Esophagus squamous epithelium (tissue), 5 donors: Measurements from ENCODE around the gene OXER1. TPM values are rescaled to one million over a fixed set of nuclear protein-coding genes. Genes with fewer than 3 reads are reported as not detected.

Source experiments
- DNase-seq: peaks from one replicate; lab custom pipeline; 2025; lab: John Stamatoyannopoulos, UW
- H3K27ac ChIP-seq, 4 donors: fragments of 200-600 bp; sonication (generic); one replicate each; pipeline ENCODE4 v1.5.1; 2016 to 2019; ENCODE audit warnings: mild to moderate bottlenecking in 1 of 4
- H3K27me3 ChIP-seq, 4 donors: fragments of 200-600 bp; sonication (generic); 1 replicate in 3 of 4; 2 replicates in 1 of 4; pipeline versions ENCODE4 v1.5.1 to v1.6.0; 2017 to 2021; ENCODE audit warnings: antibody characterized with exemption in 1 of 4
- H3K36me3 ChIP-seq, 3 donors: fragments of 200-600 bp; sonication (generic); one replicate each; pipeline ENCODE4 v1.5.1; 2016 to 2019
- H3K4me1 ChIP-seq, 3 donors: fragments of 200-600 bp; sonication (generic); one replicate each; pipeline ENCODE4 v1.5.1; 2017 to 2019
- H3K4me3 ChIP-seq, 4 donors: fragments of 200-600 bp; sonication (generic); 1 replicate in 3 of 4; 2 replicates in 1 of 4; pipeline ENCODE4 v1.5.1; 2016 to 2019; ENCODE audit warnings: mild to moderate bottlenecking in 2 of 4, moderate library complexity in 1 of 4
- H3K9me3 ChIP-seq, 3 donors: fragments of 200-600 bp; sonication (generic); one replicate each; pipeline ENCODE4 v1.5.1; 2016 to 2019
- CTCF ChIP-seq, 6 experiments: fragments of 450-650 bp in 4 of 6; fragments of 200-600 bp in 2 of 6; sonication (generic) in 2 of 6; IDR thresholded peaks; one replicate each; pipeline ENCODE4 v1.5.1; 2016 to 2019; ENCODE audit warnings: antibody characterized with exemption in 6 of 6, mild to moderate bottlenecking in 4 of 6, moderate library complexity in 4 of 6
- POLR2A ChIP-seq, 4 donors: fragments of 450-650 bp; IDR thresholded peaks; one replicate each; pipeline ENCODE4 v1.6.1; 2017; ENCODE audit warnings: antibody characterized with exemption in 4 of 4, mild to moderate bottlenecking in 4 of 4, moderate library complexity in 3 of 4
- WGBS, 2 donors: methylation state at CpG; one replicate each; pipeline ENCODE4 v1.1.5; 2018; 5-methylcytosine and 5-hydroxymethylcytosine counted together
- intact Hi-C: fragments of 100-400 bp; cut with DNase I; formaldehyde crosslinking; loops from one replicate; pipeline ENCODE4 v1.15.0; 2022
- total RNA-seq, 4 donors: library from RNA; depleted of rRNA; stranded (reverse); fragments of >200 nt; gene quantifications; one replicate each; pipeline ENCODE4 v1.1.0, GENCODE V29; 2016
- donor health status: DM: yes; HTN: yes; CAD: no.

OXER1 gene
- total RNA-seq, 4 donors from 2014 or later: 0.18 to 2.3 (median 1.1) TPM

GRCh38 chr2:42791606-42792005, 27.7 kb upstream of the OXER1 start:
- H3K36me3 ChIP-seq: no peaks in the 10 kb centered on the region
- no peak for DNase-seq
- WGBS, 2 donors: 81 to 100% methylated on average over 2 to 4 of the region's 4 CpGs
- H3K9me3 ChIP-seq: no peaks in the 10 kb centered on the region
- H3K27ac ChIP-seq: peak overlapping the region; percentile 77 to 92 (median 90)
- H3K4me1 ChIP-seq: peaks cover 15 to 65% (median 28%) of the 10 kb centered on the region in 3 donors
- TF ChIP-seq POLR2A (IDR thresholded peaks at IDR 0.05): no peak
- no peak for TF ChIP-seq CTCF (IDR thresholded peaks at IDR 0.05)
- H3K4me3 ChIP-seq: peak overlapping the region in 3 of 4 donors; percentile 61 to 78 (median 74)
- no peaks in the 10 kb centered on the region for H3K27me3 ChIP-seq
- intact Hi-C loops: no loop called here

GRCh38 chr2:42789751-42790150, 25.8 kb upstream of the OXER1 start:
- Histone ChIP-seq H3K27me3 (no peaks in the 10 kb centered on the region), H3K27ac (no peak overlapping the region), H3K4me3 (no peak overlapping the region), H3K4me1 (peaks cover 15 to 58% (median 19%) of the 10 kb centered on the region in 3 donors), H3K9me3 (no peaks in the 10 kb centered on the region), H3K36me3 (no peaks in the 10 kb centered on the region)
- intact Hi-C loops: no loop called here
- 75% methylated on average over 1 of the region's 2 CpGs; no CpG with 5 or more reads in 1 of the 2 donors for WGBS, 2 donors
- TF ChIP-seq POLR2A (IDR thresholded peaks at IDR 0.05) (no peak), CTCF (IDR thresholded peaks at IDR 0.05) (no peak)
- DNase-seq: no peak

GRCh38 chr2:42788882-42789281, 24.9 kb upstream of the OXER1 start:
- TF ChIP-seq CTCF (IDR thresholded peaks at IDR 0.05) (no peak), POLR2A (IDR thresholded peaks at IDR 0.05) (no peak)
- 64 to 90% methylated on average over 2 to 4 of the region's 4 CpGs for WGBS, 2 donors
- H3K4me1 ChIP-seq: peaks cover 15 to 50% (median 15%) of the 10 kb centered on the region in 3 donors

GRCh38 chr2:42788478-42788793, 24.5 kb upstream of the OXER1 start:
- no peak overlapping the region for H3K4me3 ChIP-seq
- WGBS, 2 donors: 89 to 100% methylated on average over 1 to 9 of the region's 9 CpGs
- H3K36me3 ChIP-seq: peaks cover 0 to 7% (median 0%) of the 10 kb centered on the region in 3 donors
- no peaks in the 10 kb centered on the region for H3K27me3 ChIP-seq
- H3K4me1 ChIP-seq: peaks cover 11 to 46% (median 13%) of the 10 kb centered on the region in 3 donors
- no peaks in the 10 kb centered on the region for H3K9me3 ChIP-seq
- H3K27ac ChIP-seq: no peak overlapping the region
- no peak for DNase-seq
- intact Hi-C loops: no loop called here
- TF ChIP-seq POLR2A (IDR thresholded peaks at IDR 0.05) (no peak), CTCF (IDR thresholded peaks at IDR 0.05) (no peak)

More at GRCh38 chr2:42788882-42789281, 24.9 kb upstream of the OXER1 start:
- no peak for DNase-seq
- Histone ChIP-seq H3K4me3 (no peak overlapping the region), H3K27ac (no peak overlapping the region), H3K9me3 (no peaks in the 10 kb centered on the region), H3K27me3 (no peaks in the 10 kb centered on the region), H3K36me3 (peaks cover 0 to 3% (median 0%) of the 10 kb centered on the region in 3 donors)
- intact Hi-C loops: no loop called here

GRCh38 chr2:42787788-42788477, 24.0 kb upstream of the OXER1 start:
- intact Hi-C loops: no loop called here
- WGBS, 2 donors: 76 to 82% methylated on average over 7 to 8 of the region's 12 CpGs
- no peak overlapping the region for H3K27ac ChIP-seq
- no peak for DNase-seq
- no peaks in the 10 kb centered on the region for H3K27me3 ChIP-seq
- no peaks in the 10 kb centered on the region for H3K9me3 ChIP-seq
- TF ChIP-seq POLR2A (IDR thresholded peaks at IDR 0.05) (no peak), CTCF (IDR thresholded peaks at IDR 0.05) (no peak)
- peaks cover 0 to 11% (median 0%) of the 10 kb centered on the region in 3 donors for H3K36me3 ChIP-seq
- H3K4me3 ChIP-seq: no peak overlapping the region
- peaks cover 8 to 41% (median 11%) of the 10 kb centered on the region in 3 donors for H3K4me1 ChIP-seq
